HCT116 (cell line): ENCODE data around the gene ZNF10. TPM values are rescaled to one million over a fixed set of nuclear protein-coding genes. Genes with fewer than 3 reads are reported as not detected.

Source experiments
- ATAC-seq: fragments of 200-7000 bp; cut with Tn5 transposase; 2 replicates; pipeline ENCODE4 v1.9.1; 2020; ENCODE audit warnings: mild to moderate bottlenecking, moderate library complexity
- BruUV-seq: library from RNA; stranded (reverse); fragments of 400-500 nt; replicated peaks from 2 replicates; lab custom pipeline; 2021; lab: Mats Ljungman, UMichigan
- CTCF ChIA-PET: fragments of 300-600 bp; sonication (Branson Sonifier 250); formaldehyde crosslinking; loops from one replicate; lab custom pipeline; 2021; ENCODE audit warnings: antibody characterized with exemption; lab: Charles Lee
- POLR2A ChIA-PET: fragments of 300-600, 350-600 bp; sonication (Branson Sonifier 250); formaldehyde crosslinking; loops from one replicate; lab custom pipeline; 2021; ENCODE audit warnings: antibody characterized with exemption; lab: Charles Lee
- RAD21 ChIA-PET, 2 experiments: fragments of 300-600 bp; sonication (Branson Sonifier 250); formaldehyde crosslinking; loops; one replicate each; lab custom pipeline; 2023; ENCODE audit warnings: low total read pairs in 2 of 2; ENCODE audit not compliant: uncharacterized antibody in 2 of 2, unreplicated experiment in 2 of 2, low non-redundant PET in 1 of 2; lab: Charles Lee
- DNase-seq: peaks from one replicate; pipeline ENCODE4 v3.0.0-alpha.2; 2010; ENCODE audit warnings: low read depth, low spot score
- H2AFZ ChIP-seq: fragments of 200-600 bp; shearing (Covaris generic), sonication (generic); 2 replicates; pipeline ENCODE4 v1.6.1; 2017; ENCODE audit warnings: low read depth, mixed run types, mixed read lengths, antibody characterized with exemption, low read length; ENCODE audit not compliant: poor library complexity, severe bottlenecking
- H3K27ac ChIP-seq: 2 replicates; pipeline ENCODE4 v1.5.1; 2012; ENCODE audit warnings: low read depth, low read length
- H3K27me3 ChIP-seq: fragments of 200-600 bp; sonication (generic); 2 replicates; pipeline ENCODE4 v1.6.1; 2016; ENCODE audit warnings: mixed run types, low read length, mixed read lengths; ENCODE audit not compliant: insufficient read depth
- H3K36me3 ChIP-seq, 2 experiments: fragments of 200-500 bp in 1 of 2; fragments of 200-600 bp in 1 of 2; sonication (Bioruptor generic) in 1 of 2; sonication (generic) in 1 of 2; 2 replicates each; pipeline versions ENCODE4 v1.5.1 to v1.6.1; 2014 to 2016; ENCODE audit warnings: low read length in 2 of 2, inconsistent platforms in 1 of 2, mixed read lengths in 1 of 2, mixed run types in 1 of 2; ENCODE audit not compliant: insufficient read depth in 2 of 2, control insufficient read depth in 1 of 2
- H3K4me1 ChIP-seq, 2 experiments: fragments of 200-600 bp in 1 of 2; sonication (generic) in 1 of 2; 2 replicates each; pipeline versions ENCODE4 v1.5.1 to v1.6.1; 2012 to 2017; ENCODE audit warnings: low read length in 2 of 2, inconsistent platforms in 1 of 2, mild to moderate bottlenecking in 1 of 2, mixed read lengths in 1 of 2, mixed run types in 1 of 2, moderate library complexity in 1 of 2; ENCODE audit not compliant: insufficient read depth in 2 of 2, control insufficient read depth in 1 of 2
- H3K4me2 ChIP-seq: fragments of 200-600 bp; sonication (generic); 2 replicates; pipeline ENCODE4 v1.6.1; 2017; ENCODE audit warnings: mixed run types, low read length, mixed read lengths
- H3K4me3 ChIP-seq, 2 experiments: fragments of 200-600 bp in 1 of 2; sonication (generic) in 1 of 2; replicated peaks in 1 of 2; 2 replicates each; pipeline ENCODE4 v1.5.1; 2011 to 2016; ENCODE audit warnings: low read length in 2 of 2, control low read depth in 1 of 2, low read depth in 1 of 2, mild to moderate bottlenecking in 1 of 2, mixed read lengths in 1 of 2, mixed run types in 1 of 2
- H3K79me2 ChIP-seq: fragments of 200-600 bp; sonication (generic); 2 replicates; pipeline ENCODE4 v1.6.1; 2017; ENCODE audit warnings: mild to moderate bottlenecking, mixed run types, low read length, moderate library complexity, mixed read lengths; ENCODE audit not compliant: insufficient read depth
- H3K9ac ChIP-seq: fragments of 200-600 bp; sonication (generic); 2 replicates; pipeline ENCODE4 v1.6.1; 2016; ENCODE audit warnings: low read length, mixed read lengths
- H3K9me2 ChIP-seq: fragments of 200-600 bp; sonication (generic), shearing (Covaris generic); 2 replicates; pipeline ENCODE4 v1.6.1; 2017; ENCODE audit warnings: mixed run types, mild to moderate bottlenecking, moderate library complexity; ENCODE audit not compliant: insufficient read depth
- H3K9me3 ChIP-seq, 2 experiments: fragments of 200-500 bp in 1 of 2; fragments of 200-600 bp in 1 of 2; sonication (Bioruptor generic) in 1 of 2; sonication (generic) in 1 of 2; 2 replicates each; pipeline ENCODE4 v1.6.1; 2014 to 2017; ENCODE audit warnings: low read length in 2 of 2, mixed read lengths in 2 of 2, inconsistent platforms in 1 of 2, low read depth in 1 of 2, mild to moderate bottlenecking in 1 of 2, mixed run types in 1 of 2, moderate library complexity in 1 of 2; ENCODE audit not compliant: control insufficient read depth in 1 of 2, insufficient read depth in 1 of 2
- H4K20me1 ChIP-seq: fragments of 200-600 bp; sonication (generic), shearing (Covaris generic); 2 replicates; pipeline ENCODE4 v1.6.1; 2017; ENCODE audit warnings: mixed run types, mild to moderate bottlenecking, moderate library complexity; ENCODE audit not compliant: insufficient read depth
- ATF3 ChIP-seq: IDR thresholded peaks from 2 replicates; pipeline ENCODE4 v1.6.1; 2012
- CBX3 ChIP-seq: IDR thresholded peaks from 2 replicates; pipeline ENCODE4 v1.6.1; 2012; ENCODE audit warnings: low read depth
- EGR1 ChIP-seq: IDR thresholded peaks from 2 replicates; pipeline ENCODE4 v1.6.1; 2012; ENCODE audit warnings: low read depth
- ELF1 ChIP-seq: IDR thresholded peaks from 2 replicates; pipeline ENCODE4 v1.6.1; 2012; ENCODE audit warnings: low read depth, borderline replicate concordance
- EZH2 ChIP-seq: fragments of 200-600 bp; sonication (generic); IDR thresholded peaks from 2 replicates; pipeline ENCODE4 v1.6.1; 2017; ENCODE audit warnings: antibody characterized with exemption, mixed run types
- FOSL1 ChIP-seq: IDR thresholded peaks from 2 replicates; pipeline ENCODE4 v1.6.1; 2012; ENCODE audit warnings: low read depth
- JUND ChIP-seq: IDR thresholded peaks from 2 replicates; pipeline ENCODE4 v1.6.1; 2012
- POLR2A ChIP-seq: IDR thresholded peaks from 2 replicates; pipeline ENCODE4 v1.7.0; 2011; ENCODE audit warnings: borderline replicate concordance; ENCODE audit not compliant: insufficient read depth, insufficient read length; ENCODE audit errors: extremely low read depth
- POLR2AphosphoS5 ChIP-seq: IDR thresholded peaks from 2 replicates; pipeline ENCODE4 v1.6.1; 2011; ENCODE audit warnings: mild to moderate bottlenecking, low read depth, low read length, moderate library complexity
- RAD21 ChIP-seq: IDR thresholded peaks from 2 replicates; pipeline ENCODE4 v1.6.1; 2012; ENCODE audit warnings: low read depth, mild to moderate bottlenecking
- REST ChIP-seq: IDR thresholded peaks from 2 replicates; pipeline ENCODE4 v1.6.1; 2012; ENCODE audit warnings: low read depth
- SIN3A ChIP-seq: IDR thresholded peaks from 2 replicates; pipeline ENCODE4 v1.6.1; 2012; ENCODE audit warnings: low read depth
- SP1 ChIP-seq: IDR thresholded peaks from 2 replicates; pipeline ENCODE4 v1.6.1; 2012; ENCODE audit warnings: low read depth
- SRF ChIP-seq: IDR thresholded peaks from 2 replicates; pipeline ENCODE4 v1.6.1; 2012; ENCODE audit warnings: low read depth
- TCF7L2 ChIP-seq: IDR thresholded peaks from 2 replicates; pipeline ENCODE4 v1.7.0; 2011; ENCODE audit warnings: borderline replicate concordance, inconsistent platforms; ENCODE audit not compliant: insufficient read depth, insufficient read length; ENCODE audit errors: extremely low read depth
- YY1 ChIP-seq: IDR thresholded peaks from 2 replicates; pipeline ENCODE4 v1.6.1; 2011; ENCODE audit warnings: low read length, low read depth, moderate library complexity, mild to moderate bottlenecking; ENCODE audit not compliant: insufficient replicate concordance; ENCODE audit errors: extremely low read depth
- ZBTB33 ChIP-seq: IDR thresholded peaks from 2 replicates; pipeline ENCODE4 v1.6.1; 2011; ENCODE audit warnings: mild to moderate bottlenecking, low read length, moderate library complexity; ENCODE audit not compliant: insufficient replicate concordance; ENCODE audit errors: extremely low read depth
- ZFX ChIP-seq: fragments of 450-650 bp; IDR thresholded peaks from 2 replicates; pipeline ENCODE4 v1.6.1; 2017
- ZNF274 ChIP-seq: fragments of 200-500 bp; sonication (Bioruptor generic); IDR thresholded peaks from 2 replicates; pipeline ENCODE4 v1.6.1; 2014; ENCODE audit warnings: mild to moderate bottlenecking, low read depth, low read length, inconsistent platforms
- intact Hi-C: fragments of 100-400 bp; cut with micrococcal nuclease; formaldehyde crosslinking; loops from 2 replicates; pipeline ENCODE4 v1.10.0; 2022
- total RNA-seq: library from RNA; stranded (reverse); gene quantifications from one replicate; pipeline ENCODE4 v1.2.1, GENCODE V29; 2021; ENCODE audit not compliant: unreplicated experiment
- TF ChIP-seq, protein P1 (sequence below): IDR thresholded peaks from 2 replicates; pipeline ENCODE4 v1.6.1; 2012

ZNF10 gene
- total RNA-seq, 1 experiment from 2014 or later, result not detected

DNA sequence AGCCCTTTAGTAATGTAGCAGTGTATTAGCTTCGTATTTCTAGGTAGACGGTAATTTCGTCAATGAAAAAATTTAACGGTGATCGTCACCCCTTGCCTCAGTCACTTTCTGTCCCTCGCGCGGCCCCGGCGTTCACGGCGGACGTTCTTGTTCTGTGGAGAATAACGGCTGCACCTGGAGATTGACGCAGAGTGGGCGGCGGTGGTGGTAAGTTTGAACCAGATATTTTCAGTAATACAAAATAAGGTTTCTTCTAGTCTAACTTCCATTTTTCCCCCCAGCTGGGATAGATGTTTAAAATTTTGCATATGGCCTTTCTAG lies 341 bp downstream of the ZNF10 start:
- no peak overlapping the region for H3K4me2 ChIP-seq
- H3K9ac ChIP-seq, result no peak overlapping the region
- ChIA-PET RAD21 (no interaction called here), POLR2A (no interaction called here), CTCF (no interaction called here)
- H2AFZ ChIP-seq, result no peak overlapping the region
- H3K27me3 ChIP-seq, result no peaks in the 10 kb centered on the region
- H3K27ac ChIP-seq, result no peak overlapping the region
- DNase-seq (no peak), ATAC-seq (no peak)
- no peaks in the 10 kb centered on the region for H3K36me3 ChIP-seq
- H3K79me2 ChIP-seq, result no peaks in the 10 kb centered on the region
- H3K9me3 ChIP-seq, result peaks cover 4 to 5% of the 10 kb centered on the region in 2 experiments; a peak in 2 of 4 replicates
- no peaks in the 10 kb centered on the region for H4K20me1 ChIP-seq
- TF ChIP-seq EZH2, result no peak
- TF ChIP-seq RAD21, result no peak
- TF ChIP-seq SIN3A, result no peak
- no peak for TF ChIP-seq ATF3
- no peak for TF ChIP-seq ELF1
- no peak for TF ChIP-seq POLR2A
- TF ChIP-seq ZFX, result no peak
- no peak for TF ChIP-seq JUND
- no peak for TF ChIP-seq TCF7L2
- TF ChIP-seq POLR2AphosphoS5, result no peak
- TF ChIP-seq ZBTB33, result no peak
- no peak for TF ChIP-seq EGR1
- TF ChIP-seq, protein P1, sequence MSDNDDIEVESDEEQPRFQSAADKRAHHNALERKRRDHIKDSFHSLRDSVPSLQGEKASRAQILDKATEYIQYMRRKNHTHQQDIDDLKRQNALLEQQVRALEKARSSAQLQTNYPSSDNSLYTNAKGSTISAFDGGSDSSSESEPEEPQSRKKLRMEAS, result no peak
- no peak for TF ChIP-seq REST
- no peak for TF ChIP-seq FOSL1
- no peak for TF ChIP-seq SRF
- TF ChIP-seq CBX3, result no peak
- no peak for TF ChIP-seq SP1
- no peak for TF ChIP-seq YY1
- TF ChIP-seq ZNF274, result no peak
- H3K9me2 ChIP-seq, result no peaks in the 10 kb centered on the region
- no TSS peak for BruUV-seq
- H3K4me3 ChIP-seq, result no peak overlapping the region
- intact Hi-C loops, result no loop called here
- H3K4me1 ChIP-seq, result no peaks in the 10 kb centered on the region
